Measurements from ENCODE around the gene TEAD1. TPM values are rescaled to one million over a fixed set of nuclear protein-coding genes. Genes with fewer than 3 reads are reported as not detected.

TEAD1 gene
- total and polyA plus RNA-seq, 9 donors = 20.0 to 84.1 (median 67.6) TPM

DNA sequence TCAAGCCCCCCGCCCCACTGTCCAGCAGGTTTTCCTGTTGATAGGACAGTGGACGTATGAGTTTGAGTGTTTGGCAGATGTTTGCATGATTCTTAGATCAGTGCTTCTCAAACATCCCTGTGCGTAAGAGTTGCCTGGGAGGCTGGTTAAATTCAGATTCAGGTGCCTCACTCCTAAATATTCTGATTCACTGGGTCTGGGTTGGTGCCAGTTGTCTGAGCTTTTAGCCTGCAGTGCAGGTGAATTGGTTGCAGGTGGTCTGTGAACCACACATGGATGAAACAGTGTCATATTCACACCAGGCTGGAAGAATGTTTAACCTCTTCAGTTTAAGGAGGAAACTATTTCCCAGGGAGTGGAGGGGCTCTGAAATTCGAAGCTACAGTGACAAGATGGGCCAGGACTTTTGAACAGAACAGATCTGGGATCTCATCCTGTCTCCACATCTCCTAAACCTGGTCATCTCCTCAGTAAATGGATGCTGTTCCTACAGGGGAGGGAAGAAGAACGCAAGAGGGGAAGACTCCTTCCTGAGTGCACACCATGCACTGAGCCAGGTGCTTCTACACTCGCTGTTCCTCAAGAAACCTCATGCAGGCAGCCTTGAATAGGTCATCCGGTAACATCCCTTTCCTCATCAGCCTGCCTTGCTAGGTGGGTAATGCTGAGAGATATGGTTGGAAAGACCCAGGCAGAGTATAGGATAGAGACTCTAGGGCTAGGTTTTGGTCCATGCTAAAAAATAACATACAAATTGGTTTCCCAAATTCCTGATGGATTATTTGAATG, 47.8 kb downstream of the TEAD1 start:
- H3K4me1 ChIP-seq (ENCODE audit: insufficient read depth) = peaks cover 15% of the 10 kb centered on the region
- H3K27me3 ChIP-seq = no peaks in the 10 kb centered on the region

DNA sequence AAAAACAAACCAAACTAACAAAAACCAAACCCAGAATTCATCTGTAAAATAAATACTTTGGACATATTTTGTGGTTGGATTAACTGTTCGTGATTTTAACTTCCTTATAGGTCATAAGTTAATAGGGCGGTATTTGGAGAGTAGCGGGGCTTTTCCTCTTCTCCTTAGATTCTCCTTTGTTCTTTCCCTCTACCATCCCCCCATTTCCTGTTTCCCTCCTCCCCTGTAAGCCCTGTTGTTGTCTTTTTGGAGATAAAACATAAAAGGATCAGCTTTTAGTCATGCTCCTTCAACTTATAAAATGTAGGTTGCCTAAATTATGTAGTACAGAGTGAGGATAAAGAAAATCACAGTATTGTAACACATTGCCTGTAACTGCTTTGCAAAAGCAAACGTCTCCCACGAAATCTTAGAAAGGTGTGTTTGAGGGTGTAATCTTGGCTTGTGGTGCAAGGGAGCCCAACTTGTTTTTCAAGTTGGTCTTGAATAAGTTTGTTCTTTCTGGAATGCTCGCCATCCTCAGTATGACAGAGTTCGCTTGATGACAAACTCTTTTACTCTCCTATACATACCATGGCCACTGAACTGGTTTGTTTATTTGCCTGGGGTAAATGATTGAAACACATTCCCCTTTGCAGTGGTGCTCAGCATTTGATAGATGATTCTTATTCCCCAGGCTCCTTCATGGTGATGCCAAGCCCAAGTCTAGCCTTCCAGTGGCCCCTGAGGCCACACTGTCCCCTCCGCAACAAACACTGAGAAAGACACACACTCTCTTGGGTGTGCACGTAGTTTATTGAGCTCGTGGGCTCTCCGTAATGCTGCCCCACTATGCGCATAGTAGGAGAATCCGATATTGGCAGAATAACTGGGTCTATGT, 49.4 kb downstream of the TEAD1 start:
- Histone ChIP-seq H3K9me3 (no peaks in the 10 kb centered on the region), H3K36me3 (no peaks in the 10 kb centered on the region), H3K27ac (peak overlapping the region in 1 of 2 donors; percentile 3), H3K4me3 (no peak overlapping the region), H3K27me3 (no peaks in the 10 kb centered on the region), H3K4me1 (ENCODE audit: insufficient read depth) (peaks cover 22% of the 10 kb centered on the region)
- DNase-seq = no peak
- 65 to 74% (median 74%) methylated on average over 13 of the region's 13 CpGs for WGBS, 3 donors
- no peak for TF ChIP-seq POLR2A (IDR thresholded peaks at IDR 0.05)
- TF ChIP-seq EP300 (IDR thresholded peaks at IDR 0.05) = no peak
- intact Hi-C loops (cut with DNase I) = no loop called here

More for the DNA sequence above, 47.8 kb downstream of the TEAD1 start:
- intact Hi-C loops (cut with DNase I) = no loop called here
- DNase-seq = no peak
- Histone ChIP-seq H3K9me3 (no peaks in the 10 kb centered on the region), H3K4me3 (no peak overlapping the region), H3K36me3 (no peaks in the 10 kb centered on the region), H3K27ac (no peak overlapping the region)
- 77 to 88% (median 80%) methylated on average over 7 of the region's 7 CpGs for WGBS, 3 donors
- TF ChIP-seq, protein P1, sequence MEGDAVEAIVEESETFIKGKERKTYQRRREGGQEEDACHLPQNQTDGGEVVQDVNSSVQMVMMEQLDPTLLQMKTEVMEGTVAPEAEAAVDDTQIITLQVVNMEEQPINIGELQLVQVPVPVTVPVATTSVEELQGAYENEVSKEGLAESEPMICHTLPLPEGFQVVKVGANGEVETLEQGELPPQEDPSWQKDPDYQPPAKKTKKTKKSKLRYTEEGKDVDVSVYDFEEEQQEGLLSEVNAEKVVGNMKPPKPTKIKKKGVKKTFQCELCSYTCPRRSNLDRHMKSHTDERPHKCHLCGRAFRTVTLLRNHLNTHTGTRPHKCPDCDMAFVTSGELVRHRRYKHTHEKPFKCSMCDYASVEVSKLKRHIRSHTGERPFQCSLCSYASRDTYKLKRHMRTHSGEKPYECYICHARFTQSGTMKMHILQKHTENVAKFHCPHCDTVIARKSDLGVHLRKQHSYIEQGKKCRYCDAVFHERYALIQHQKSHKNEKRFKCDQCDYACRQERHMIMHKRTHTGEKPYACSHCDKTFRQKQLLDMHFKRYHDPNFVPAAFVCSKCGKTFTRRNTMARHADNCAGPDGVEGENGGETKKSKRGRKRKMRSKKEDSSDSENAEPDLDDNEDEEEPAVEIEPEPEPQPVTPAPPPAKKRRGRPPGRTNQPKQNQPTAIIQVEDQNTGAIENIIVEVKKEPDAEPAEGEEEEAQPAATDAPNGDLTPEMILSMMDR (IDR thresholded peaks at IDR 0.05) = no peak
- no peak for TF ChIP-seq POLR2A (IDR thresholded peaks at IDR 0.05)
- TF ChIP-seq EP300 (IDR thresholded peaks at IDR 0.05) = no peak

DNA sequence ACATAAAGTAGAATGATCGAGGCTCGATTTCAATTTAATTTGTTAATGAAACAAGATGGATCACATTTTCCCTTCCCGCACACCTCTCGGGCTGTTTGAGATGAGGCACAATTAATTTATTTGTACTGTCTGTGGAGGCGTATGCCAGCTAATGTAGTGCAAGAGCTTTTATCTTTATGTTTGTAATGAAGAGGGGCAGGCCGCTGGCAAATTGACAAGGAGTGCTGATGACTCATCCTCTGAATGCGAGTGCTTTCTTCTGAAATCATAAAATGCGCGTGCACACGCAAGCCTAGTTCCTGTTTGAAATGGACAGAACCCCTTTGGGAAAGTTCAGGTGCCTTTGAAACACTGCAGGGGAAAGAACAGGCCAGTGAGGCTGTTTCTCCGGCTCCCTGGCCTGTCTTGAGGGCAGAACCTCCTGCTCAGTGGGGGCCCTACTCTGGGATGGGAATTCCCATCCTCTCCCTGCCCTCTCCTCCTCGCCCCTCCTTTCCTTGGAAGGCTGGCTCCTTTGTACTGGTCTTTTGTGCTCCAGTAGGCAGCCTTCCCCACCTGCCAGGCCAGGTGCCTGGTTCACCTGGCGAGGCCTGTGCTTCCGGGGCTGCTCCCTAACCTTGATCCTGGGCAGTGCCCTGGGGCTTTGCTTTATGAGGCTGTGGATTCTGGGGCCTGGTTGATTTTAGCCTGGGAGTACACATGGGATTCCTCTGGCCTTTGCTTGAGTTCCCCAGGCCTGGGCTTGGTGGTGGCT, 50.3 kb downstream of the TEAD1 start:
- intact Hi-C loops (cut with DNase I) = no loop called here
- Histone ChIP-seq H3K27ac (peak overlapping the region in 1 of 2 donors; percentile 1), H3K4me1 (ENCODE audit: insufficient read depth) (peaks cover 17% of the 10 kb centered on the region), H3K36me3 (no peaks in the 10 kb centered on the region), H3K9me3 (no peaks in the 10 kb centered on the region), H3K27me3 (no peaks in the 10 kb centered on the region), H3K4me3 (no peak overlapping the region)
- WGBS, 3 donors = 32 to 40% (median 36%) methylated on average over 14 of the region's 14 CpGs
- TF ChIP-seq, protein P1 (IDR thresholded peaks at IDR 0.05) = no peak
- no peak for TF ChIP-seq EP300 (IDR thresholded peaks at IDR 0.05)
- peak; percentile 85 to 93 (median 90) for DNase-seq

DNA sequence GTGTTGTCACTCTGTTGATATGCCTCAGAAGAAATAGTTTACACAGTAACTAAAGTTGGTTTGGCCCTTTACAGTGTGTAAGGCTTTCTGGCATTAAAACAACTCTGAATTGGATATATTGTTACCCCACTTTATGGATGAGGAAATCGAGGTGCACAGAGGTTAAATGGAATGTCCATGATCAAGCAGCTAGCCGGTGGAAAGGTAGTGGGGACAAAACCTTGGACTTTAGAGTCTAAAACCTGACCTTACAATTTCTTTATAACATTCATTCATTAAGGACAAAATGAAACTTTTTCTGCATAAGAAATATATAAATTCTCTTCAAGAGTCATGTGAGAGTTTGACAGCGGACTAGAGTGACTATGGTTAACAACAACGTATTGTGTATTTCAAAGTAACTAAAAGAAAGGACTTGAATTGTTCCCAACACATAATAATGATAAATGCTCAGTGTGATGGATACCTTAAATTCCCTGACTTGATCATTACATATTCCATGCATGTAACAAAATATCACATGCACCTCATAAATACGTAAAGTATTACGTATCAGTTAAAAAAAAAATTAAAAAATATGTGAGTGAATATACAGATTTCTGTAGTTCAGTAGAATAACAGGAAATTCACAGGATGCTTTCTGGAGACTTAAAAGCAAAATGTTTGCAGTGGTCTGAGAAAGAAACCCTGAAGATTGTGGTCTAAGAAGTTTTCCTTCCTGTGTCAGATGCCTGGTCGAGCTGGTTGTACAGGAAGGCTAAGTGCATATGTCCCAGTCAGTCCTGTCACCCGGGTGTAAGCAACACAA, 51.0 kb downstream of the TEAD1 start:
- no peaks in the 10 kb centered on the region for H3K9me3 ChIP-seq
- H3K4me1 ChIP-seq (ENCODE audit: insufficient read depth) = peaks cover 17% of the 10 kb centered on the region
- no peak for DNase-seq
- TF ChIP-seq, protein P1 (IDR thresholded peaks at IDR 0.05) = no peak
- TF ChIP-seq POLR2A (IDR thresholded peaks at IDR 0.05) (no peak), EP300 (IDR thresholded peaks at IDR 0.05) (no peak)
- WGBS, 3 donors = 84 to 89% (median 87%) methylated on average over 8 of the region's 8 CpGs
- H3K36me3 ChIP-seq = no peaks in the 10 kb centered on the region
- no peak overlapping the region for H3K4me3 ChIP-seq
- H3K27ac ChIP-seq = peak overlapping the region in 1 of 2 donors; percentile 1
- intact Hi-C loops (cut with DNase I) = no loop called here
- H3K27me3 ChIP-seq = no peaks in the 10 kb centered on the region
